ENCODE data around the gene PLEKHA3.

DNA sequence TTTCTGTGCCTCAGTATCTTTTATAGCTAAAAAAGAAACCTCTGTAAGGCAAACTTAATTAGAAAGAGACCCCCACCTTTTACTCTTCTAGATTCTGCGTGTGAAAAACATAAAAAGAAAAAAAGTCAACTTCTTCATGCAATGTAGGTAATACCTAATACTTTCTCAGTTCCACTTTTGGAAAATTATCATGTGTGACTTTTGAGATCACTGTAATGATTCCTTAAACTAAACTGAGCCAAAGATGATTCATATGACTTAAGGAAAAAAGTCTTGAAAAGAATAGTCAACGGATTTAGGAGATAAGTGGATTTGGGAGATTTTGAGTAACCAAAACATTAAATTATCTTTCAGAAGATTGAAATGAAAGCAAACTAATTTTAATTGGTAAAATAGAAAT is 48.9 kb downstream of the PLEKHA3 start:
- no peak for TF ChIP-seq POLR2A (IDR thresholded peaks at IDR 0.05)
- TF ChIP-seq, protein P1, sequence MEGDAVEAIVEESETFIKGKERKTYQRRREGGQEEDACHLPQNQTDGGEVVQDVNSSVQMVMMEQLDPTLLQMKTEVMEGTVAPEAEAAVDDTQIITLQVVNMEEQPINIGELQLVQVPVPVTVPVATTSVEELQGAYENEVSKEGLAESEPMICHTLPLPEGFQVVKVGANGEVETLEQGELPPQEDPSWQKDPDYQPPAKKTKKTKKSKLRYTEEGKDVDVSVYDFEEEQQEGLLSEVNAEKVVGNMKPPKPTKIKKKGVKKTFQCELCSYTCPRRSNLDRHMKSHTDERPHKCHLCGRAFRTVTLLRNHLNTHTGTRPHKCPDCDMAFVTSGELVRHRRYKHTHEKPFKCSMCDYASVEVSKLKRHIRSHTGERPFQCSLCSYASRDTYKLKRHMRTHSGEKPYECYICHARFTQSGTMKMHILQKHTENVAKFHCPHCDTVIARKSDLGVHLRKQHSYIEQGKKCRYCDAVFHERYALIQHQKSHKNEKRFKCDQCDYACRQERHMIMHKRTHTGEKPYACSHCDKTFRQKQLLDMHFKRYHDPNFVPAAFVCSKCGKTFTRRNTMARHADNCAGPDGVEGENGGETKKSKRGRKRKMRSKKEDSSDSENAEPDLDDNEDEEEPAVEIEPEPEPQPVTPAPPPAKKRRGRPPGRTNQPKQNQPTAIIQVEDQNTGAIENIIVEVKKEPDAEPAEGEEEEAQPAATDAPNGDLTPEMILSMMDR (IDR thresholded peaks at IDR 0.05): no peak
